HepG2 (cell line): ENCODE data around the gene LHFPL6. TPM values are rescaled to one million over a fixed set of nuclear protein-coding genes. Genes with fewer than 3 reads are reported as not detected.

Experiments used
- ATAC-seq: fragments of 200-7000 bp; cut with Tn5 transposase; 3 replicates; pipeline ENCODE4 v1.9.1; 2020; ENCODE audit warnings: mild to moderate bottlenecking, moderate library complexity
- BruUV-seq: library from RNA; stranded (reverse); fragments of 400-500 nt; replicated peaks from 2 replicates; lab custom pipeline; 2021; lab: Mats Ljungman, UMichigan
- CTCF ChIA-PET: fragments of 300-600 bp; formaldehyde crosslinking; extraction: SDS; loops from one replicate; lab custom pipeline; 2021; ENCODE audit warnings: low total read pairs, inconsistent platforms, low intra/inter-chr PET ratio; lab: Yijun Ruan, JAX
- POLR2A ChIA-PET: fragments of 350-600 bp; sonication (Branson Sonifier 250); formaldehyde crosslinking; loops from one replicate; lab custom pipeline; 2020; ENCODE audit warnings: antibody characterized with exemption, inconsistent platforms; lab: Yijun Ruan, JAX
- DNase-seq: peaks from one replicate; pipeline ENCODE4 v3.0.0-alpha.2; 2015; ENCODE audit warnings: low spot score
- FAIRE-seq: peaks from 3 replicates; lab custom pipeline; 2011; peaks lifted over from hg19 to GRCh38; lab: Jason Lieb, UNC
- H2AFZ ChIP-seq: one replicate; pipeline ENCODE4 v1.6.1; 2011; ENCODE audit warnings: low read length, inconsistent platforms
- H3K27ac ChIP-seq: fragments of 300-600 bp; 3 replicates; pipeline ENCODE4 v1.8.0; 2011; ENCODE audit warnings: mixed run types, mild to moderate bottlenecking, mixed read lengths, low read length, inconsistent platforms; ENCODE audit not compliant: insufficient read depth; ENCODE audit errors: extremely low read length
- H3K27me3 ChIP-seq, 2 experiments: fragments of 200-600 bp in 1 of 2; 2 replicates in 1 of 2; 3 replicates in 1 of 2; pipeline versions ENCODE4 v1.6.0 to v1.8.0; 2011; ENCODE audit warnings: low read length in 2 of 2, mild to moderate bottlenecking in 2 of 2, moderate library complexity in 2 of 2, inconsistent platforms in 1 of 2; ENCODE audit not compliant: insufficient read depth in 2 of 2, control insufficient read depth in 1 of 2
- H3K36me3 ChIP-seq, 2 experiments: fragments of 200-600 bp in 1 of 2; replicated peaks in 1 of 2; 2 replicates in 1 of 2; 3 replicates in 1 of 2; pipeline versions ENCODE4 v1.5.1 to v1.8.0; 2011; ENCODE audit warnings: low read length in 2 of 2, inconsistent platforms in 1 of 2; ENCODE audit not compliant: insufficient read depth in 2 of 2, control insufficient read depth in 1 of 2
- H3K4me1 ChIP-seq: 2 replicates; pipeline ENCODE4 v1.5.1; 2012; ENCODE audit warnings: low read length, inconsistent platforms; ENCODE audit not compliant: insufficient read depth
- H3K4me2 ChIP-seq: 2 replicates; pipeline ENCODE4 v1.6.0; 2011; ENCODE audit warnings: low read depth, low read length, inconsistent platforms
- H3K4me3 ChIP-seq, 3 experiments: fragments of 200-600 bp in 1 of 3; sonication (generic), shearing (Covaris generic) in 1 of 3; replicated peaks in 1 of 3; 2 replicates each; pipeline ENCODE4 v1.5.1; 2011 to 2016; ENCODE audit warnings: low read length in 3 of 3, inconsistent platforms in 2 of 3, low read depth in 2 of 3, mild to moderate bottlenecking in 2 of 3, control low read depth in 1 of 3, mixed read lengths in 1 of 3; ENCODE audit not compliant: insufficient read depth in 1 of 3
- H3K79me2 ChIP-seq: one replicate; pipeline ENCODE4 v1.6.1; 2011; ENCODE audit warnings: low read length, inconsistent platforms; ENCODE audit not compliant: insufficient read depth
- H3K9ac ChIP-seq: 2 replicates; pipeline ENCODE4 v1.6.0; 2011; ENCODE audit warnings: mild to moderate bottlenecking, low read depth, low read length, inconsistent platforms; ENCODE audit not compliant: insufficient read depth
- H3K9me3 ChIP-seq: 2 replicates; pipeline ENCODE4 v1.5.1; 2012; ENCODE audit warnings: mild to moderate bottlenecking, low read length
- H4K20me1 ChIP-seq: 2 replicates; pipeline ENCODE4 v1.6.0; 2011; ENCODE audit warnings: inconsistent platforms, mild to moderate bottlenecking, low read length, moderate library complexity; ENCODE audit not compliant: insufficient read depth
- CCAR2 ChIP-seq: fragments of 200-400 bp; formaldehyde crosslinking; optimal IDR thresholded peaks from 2 replicates; pipeline ENCODE3; 2018; ENCODE audit warnings: low read depth, mild to moderate bottlenecking, low read length, moderate library complexity
- FOXP4 ChIP-seq: sonication (generic); formaldehyde crosslinking; IDR thresholded peaks from 2 replicates; pipeline ENCODE4 v1.4.0; 2020; ENCODE audit warnings: missing genetic modification reagents
- IKZF4 ChIP-seq: sonication (generic); formaldehyde crosslinking; IDR thresholded peaks from 2 replicates; pipeline ENCODE4 v1.5.1; 2020; ENCODE audit warnings: borderline replicate concordance, mild to moderate bottlenecking, low read depth, missing genetic modification reagents; ENCODE audit errors: not compliant biosample characterization
- PHF20 ChIP-seq: sonication (generic); formaldehyde crosslinking; IDR thresholded peaks from 2 replicates; pipeline ENCODE4 v1.5.0; 2020; ENCODE audit warnings: mild to moderate bottlenecking, missing genetic modification reagents
- SMC3 ChIP-seq: IDR thresholded peaks from 2 replicates; pipeline ENCODE4 v1.6.1; 2011; ENCODE audit warnings: low read length, improper control_type of control experiment
- SP140L ChIP-seq: sonication (generic); formaldehyde crosslinking; IDR thresholded peaks from 2 replicates; pipeline ENCODE4 v1.4.0; 2020; ENCODE audit warnings: missing genetic modification reagents, borderline replicate concordance
- TBX2 ChIP-seq: sonication (generic); formaldehyde crosslinking; IDR thresholded peaks from 2 replicates; pipeline ENCODE4 v1.5.0; 2020; ENCODE audit warnings: missing genetic modification reagents, mild to moderate bottlenecking, borderline replicate concordance
- ZBTB37 ChIP-seq: sonication (generic); formaldehyde crosslinking; IDR thresholded peaks from 2 replicates; pipeline ENCODE4 v1.4.0; 2020; ENCODE audit warnings: mild to moderate bottlenecking, missing genetic modification reagents
- ZFYVE20 ChIP-seq: sonication (generic); formaldehyde crosslinking; IDR thresholded peaks from 2 replicates; pipeline ENCODE4 v1.8.0; 2023; ENCODE audit warnings: low read depth, mild to moderate bottlenecking, moderate library complexity, missing genetic modification reagents, borderline replicate concordance
- ZMYM3 ChIP-seq: sonication (generic); formaldehyde crosslinking; IDR thresholded peaks from 2 replicates; pipeline ENCODE4 v1.5.1; 2020; ENCODE audit warnings: mild to moderate bottlenecking, missing genetic modification reagents
- WGBS: methylation state at CpG from one replicate; pipeline ENCODE4 v1.1.6; 2017; ENCODE audit warnings: low lambda C conversion rate; 5-methylcytosine and 5-hydroxymethylcytosine counted together
- in situ Hi-C: cut with HindIII; loops from 2 replicates; pipeline ENCODE4 v1.10.0; 2017; ENCODE audit warnings: low pct_unique_long_range_greater_than_20kb; ENCODE audit not compliant: extremely low pct_ligation_motif_present
- intact Hi-C: fragments of 100-400 bp; cut with micrococcal nuclease; formaldehyde crosslinking; loops from one replicate; pipeline ENCODE4 v1.10.0; 2022; ENCODE audit not compliant: unreplicated experiment
- polyA plus RNA-seq, 8 experiments: library from polyadenylated mRNA; depleted of rRNA in 3 of 8; stranded (reverse) in 7 of 8; unstranded in 1 of 8; fragments of >200 nt; fragmentation: Illumina TruSeq in 4 of 8; extraction: Trizol in 4 of 8; gene quantifications; 2 replicates each; pipeline versions ENCODE4 v1.2.1 to v1.2.3, GENCODE V29; 2011 to 2016; ENCODE audit warnings: low read depth in 4 of 8, missing spikeins in 1 of 8, mixed read lengths in 1 of 8; ENCODE audit not compliant: insufficient read depth in 1 of 8
- total RNA-seq, 5 experiments: library from RNA; depleted of rRNA; stranded (reverse); fragments of >200 nt; fragmentation: Illumina TruSeq; extraction: Trizol; gene quantifications; 2 replicates each; pipeline ENCODE4 v1.2.3, GENCODE V29; 2016; ENCODE audit warnings: low read depth in 1 of 5

Gene LHFPL6
- total and polyA plus RNA-seq, 2 of the 13 experiments (the other 11 are each of a cell fraction or from before 2014, with no cell fraction given), result not detected

GRCh38 chr13:39474600-39474999, 128.4 kb downstream of the LHFPL6 start:
- intact Hi-C loops, result no loop called here
- no peaks in the 10 kb centered on the region for H3K36me3 ChIP-seq
- DNase-seq (no peak), ATAC-seq (no peak), FAIRE-seq (no peak)
- WGBS, result 0% methylated on average over 2 of the region's 2 CpGs
- in situ Hi-C loops, result no loop called here
- TF ChIP-seq ZMYM3 (no peak), ZBTB37 (CRISPR knock-in tag) (no peak), SP140L (CRISPR knock-in tag) (no peak), TBX2 (no peak), FOXP4 (no peak), PHF20 (CRISPR knock-in tag) (no peak), IKZF4 (CRISPR knock-in tag) (no peak), CCAR2 (no peak), SMC3 (no peak), ZFYVE20 (CRISPR knock-in tag) (no peak)
- POLR2A ChIA-PET, result no interaction called here
- no peak overlapping the region for H2AFZ ChIP-seq
- no peaks in the 10 kb centered on the region for H3K79me2 ChIP-seq
- no peaks in the 10 kb centered on the region for H4K20me1 ChIP-seq
- H3K27me3 ChIP-seq, result no peaks in the 10 kb centered on the region
- H3K27ac ChIP-seq, result no peak overlapping the region
- no peak overlapping the region for H3K9ac ChIP-seq
- no peak overlapping the region for H3K4me2 ChIP-seq
- CTCF ChIA-PET, result no interaction called here
- BruUV-seq, result no TSS peak
- no peaks in the 10 kb centered on the region for H3K9me3 ChIP-seq
- H3K4me3 ChIP-seq, result no peak overlapping the region
- no peaks in the 10 kb centered on the region for H3K4me1 ChIP-seq
